D341Med (cell line): ENCODE measurements around the gene TMEM129.

Experiments
- DNase-seq: peaks from one replicate; pipeline ENCODE4 v3.0.0; 2012; ENCODE audit warnings: low spot score

Gene TMEM129

GRCh38 chr4:1744552-1744951 is 23.4 kb upstream of the TMEM129 start:
- DNase-seq: no peak

- no peak for DNase-seq
These were observed 22.9 kb upstream of the TMEM129 start for GRCh38 chr4:1743975-1744374.

- DNase-seq: no peak
These were observed 22.4 kb upstream of the TMEM129 start for GRCh38 chr4:1743551-1743950.

GRCh38 chr4:1741208-1741607 is 20.1 kb upstream of the TMEM129 start:
- DNase-seq: no peak

- DNase-seq: no peak
These were observed 19.0 kb upstream of the TMEM129 start for GRCh38 chr4:1740021-1740545.

GRCh38 chr4:1739358-1739757 is 18.2 kb upstream of the TMEM129 start:
- DNase-seq: no peak

- no peak for DNase-seq
These were observed 17.3 kb upstream of the TMEM129 start for GRCh38 chr4:1738410-1738809.

GRCh38 chr4:1737666-1738065 is 16.5 kb upstream of the TMEM129 start:
- no peak for DNase-seq

- DNase-seq: no peak
These were observed 15.7 kb upstream of the TMEM129 start for GRCh38 chr4:1736812-1737211.

- no peak for DNase-seq
These were observed 14.1 kb upstream of the TMEM129 start for GRCh38 chr4:1735215-1735614.

GRCh38 chr4:1732911-1733310 is 11.8 kb upstream of the TMEM129 start:
- no peak for DNase-seq

- DNase-seq: peak; percentile 10
These were observed 10.1 kb upstream of the TMEM129 start for GRCh38 chr4:1731180-1731579.

- DNase-seq: peak; percentile 12
These were observed 9.5 kb upstream of the TMEM129 start for GRCh38 chr4:1730532-1731135.

GRCh38 chr4:1728061-1728980 is 7.2 kb upstream of the TMEM129 start:
- DNase-seq: peak; percentile 40

- no peak for DNase-seq
These were observed 6.3 kb upstream of the TMEM129 start for GRCh38 chr4:1727117-1728031.

GRCh38 chr4:1726146-1726934 is 5.2 kb upstream of the TMEM129 start:
- peak; percentile 85 for DNase-seq

- DNase-seq: no peak
These were observed 4.4 kb upstream of the TMEM129 start for GRCh38 chr4:1725521-1725920.

GRCh38 chr4:1723131-1723801 is 2.1 kb upstream of the TMEM129 start:
- no peak for DNase-seq

GRCh38 chr4:1722551-1723118 is 1.5 kb upstream of the TMEM129 start:
- no peak for DNase-seq
